A204.1 (cell line): ENCODE measurements around the gene UBXN10.
"Not testable (repeated sequence)": the region's sequence is repeated elsewhere in the genome, so short reads cannot be mapped to it uniquely, and the experiment has no call there.

Source experiments
- FAIRE-seq: peaks from 2 replicates; lab custom pipeline; 2012; peaks lifted over from hg19 to GRCh38; lab: Jason Lieb, UNC

Gene UBXN10

GRCh38 chr1:20207546-20207945, 21.6 kb downstream of the UBXN10 start:
- FAIRE-seq, result no peak

- FAIRE-seq, result no peak
Measured at GRCh38 chr1:20209471-20209870, 23.6 kb downstream of the UBXN10 start.

GRCh38 chr1:20210736-20211460, 25.0 kb downstream of the UBXN10 start:
- FAIRE-seq, result no peak

- FAIRE-seq, result no peak
Measured at GRCh38 chr1:20211511-20211931, 25.6 kb downstream of the UBXN10 start.

GRCh38 chr1:20212085-20212684, 26.3 kb downstream of the UBXN10 start:
- FAIRE-seq, result no peak

GRCh38 chr1:20212685-20213331, 26.9 kb downstream of the UBXN10 start:
- peak; percentile 23 for FAIRE-seq

- no peak for FAIRE-seq
Measured at GRCh38 chr1:20215716-20216115, 29.8 kb downstream of the UBXN10 start.

- FAIRE-seq, result no peak
Measured at GRCh38 chr1:20216574-20216973, 30.7 kb downstream of the UBXN10 start.

- FAIRE-seq, result not testable (repeated sequence)
Measured at GRCh38 chr1:20219053-20219452, 33.2 kb downstream of the UBXN10 start.

GRCh38 chr1:20220036-20220435, 34.1 kb downstream of the UBXN10 start:
- FAIRE-seq, result no peak

GRCh38 chr1:20223106-20223505, 37.2 kb downstream of the UBXN10 start:
- FAIRE-seq, result no peak

- FAIRE-seq, result no peak
Measured at GRCh38 chr1:20223551-20224419, 37.9 kb downstream of the UBXN10 start.

GRCh38 chr1:20224546-20224945, 38.6 kb downstream of the UBXN10 start:
- FAIRE-seq, result no peak

- FAIRE-seq, result no peak
Measured at GRCh38 chr1:20227704-20228103, 41.8 kb downstream of the UBXN10 start.

- no peak for FAIRE-seq
Measured at GRCh38 chr1:20228314-20228825, 42.5 kb downstream of the UBXN10 start.

GRCh38 chr1:20229171-20229570, 43.3 kb downstream of the UBXN10 start:
- FAIRE-seq, result no peak

- not testable (repeated sequence) for FAIRE-seq
Measured at GRCh38 chr1:20232564-20232963, 46.7 kb downstream of the UBXN10 start.

GRCh38 chr1:20233394-20233793, 47.5 kb downstream of the UBXN10 start:
- FAIRE-seq, result no peak

- no peak for FAIRE-seq
Measured at GRCh38 chr1:20233866-20234265, 48.0 kb downstream of the UBXN10 start.

- no peak for FAIRE-seq
Measured at GRCh38 chr1:20234788-20235535, 49.1 kb downstream of the UBXN10 start.

- no peak for FAIRE-seq
Measured at GRCh38 chr1:20237646-20238045, 51.8 kb downstream of the UBXN10 start.

- FAIRE-seq, result no peak
Measured at GRCh38 chr1:20240012-20240411, 54.1 kb downstream of the UBXN10 start.
